Neuronal stem cell (in vitro differentiated cells): ENCODE results near the gene ZBTB8A.

Experiments used
- DNase-seq: peaks from one replicate; pipeline ENCODE4 v3.0.0-alpha.2; 2013; ENCODE audit warnings: low spot score
- H2AFZ ChIP-seq: one replicate; pipeline ENCODE4 v1.6.1; 2013; ENCODE audit warnings: mild to moderate bottlenecking, low read length, inconsistent platforms
- H2AK5ac ChIP-seq: 2 replicates; pipeline ENCODE4 v1.6.1; 2013; ENCODE audit warnings: low read depth, mild to moderate bottlenecking, inconsistent platforms, low read length, moderate library complexity, mixed read lengths
- H2BK120ac ChIP-seq: 2 replicates; pipeline ENCODE4 v1.6.1; 2013; ENCODE audit warnings: low read depth, mild to moderate bottlenecking, inconsistent platforms, low read length, moderate library complexity, mixed read lengths
- H2BK12ac ChIP-seq: one replicate; pipeline ENCODE4 v1.6.1; 2013; ENCODE audit warnings: low read length, inconsistent platforms
- H2BK15ac ChIP-seq: 2 replicates; pipeline ENCODE4 v1.6.1; 2013; ENCODE audit warnings: mild to moderate bottlenecking, low read length, inconsistent platforms, mixed read lengths
- H2BK5ac ChIP-seq: one replicate; pipeline ENCODE4 v1.6.1; 2013; ENCODE audit warnings: inconsistent platforms, mild to moderate bottlenecking, low read length, moderate library complexity
- H3K14ac ChIP-seq: one replicate; pipeline ENCODE4 v1.6.1; 2013; ENCODE audit warnings: low read length, inconsistent platforms
- H3K18ac ChIP-seq: 2 replicates; pipeline ENCODE4 v1.6.1; 2013; ENCODE audit warnings: low read length, inconsistent platforms
- H3K23ac ChIP-seq: 2 replicates; pipeline ENCODE4 v1.6.1; 2013; ENCODE audit warnings: low read depth, mild to moderate bottlenecking, mixed read lengths, low read length, inconsistent platforms; ENCODE audit not compliant: poor library complexity
- H3K27ac ChIP-seq: replicated peaks from 3 replicates; pipeline ENCODE4 v1.5.1; 2013; ENCODE audit warnings: low read length, inconsistent platforms
- H3K27me3 ChIP-seq, 3 experiments: 2 replicates each; pipeline ENCODE4 v1.6.1; 2013; ENCODE audit warnings: low read length in 3 of 3, mild to moderate bottlenecking in 2 of 3, inconsistent platforms in 1 of 3, low read depth in 1 of 3, mixed read lengths in 1 of 3, moderate library complexity in 1 of 3; ENCODE audit not compliant: control insufficient read depth in 3 of 3, insufficient read depth in 3 of 3
- H3K36me3 ChIP-seq, 2 donors: replicated peaks in 1 of 2; 2 replicates each; pipeline ENCODE4 v1.6.1; 2013; ENCODE audit warnings: low read length in 2 of 2; ENCODE audit not compliant: control insufficient read depth in 2 of 2, insufficient read depth in 2 of 2
- H3K4ac ChIP-seq: 2 replicates; pipeline ENCODE4 v1.6.1; 2013; ENCODE audit warnings: inconsistent platforms, mild to moderate bottlenecking, low read length, moderate library complexity
- H3K4me1 ChIP-seq, 2 donors: 1 replicate in 1 of 2; 2 replicates in 1 of 2; pipeline ENCODE4 v1.6.1; 2013; ENCODE audit warnings: low read length in 2 of 2, low read depth in 1 of 2; ENCODE audit not compliant: control insufficient read depth in 2 of 2, insufficient read depth in 1 of 2
- H3K4me2 ChIP-seq: one replicate; pipeline ENCODE4 v1.6.1; 2013; ENCODE audit warnings: mild to moderate bottlenecking, low read length, inconsistent platforms; ENCODE audit not compliant: insufficient read depth, poor library complexity, severe bottlenecking
- H3K4me3 ChIP-seq, 2 donors: 2 replicates each; pipeline ENCODE4 v1.5.1; 2013; ENCODE audit warnings: low read length in 2 of 2, mild to moderate bottlenecking in 2 of 2, inconsistent platforms in 1 of 2, moderate library complexity in 1 of 2
- H3K79me1 ChIP-seq: one replicate; pipeline ENCODE4 v1.6.1; 2013; ENCODE audit warnings: low read depth, mild to moderate bottlenecking, inconsistent platforms, low read length, moderate library complexity
- H3K9ac ChIP-seq: one replicate; pipeline ENCODE4 v1.6.1; 2013; ENCODE audit warnings: mild to moderate bottlenecking, low read depth, low read length, inconsistent platforms; ENCODE audit not compliant: poor library complexity
- H3K9me3 ChIP-seq, 2 donors: replicated peaks in 1 of 2; 2 replicates each; pipeline versions ENCODE3 to v1.6.1; 2013; ENCODE audit warnings: low read length in 2 of 2, mild to moderate bottlenecking in 2 of 2, inconsistent platforms in 1 of 2, low read depth in 1 of 2, mixed read lengths in 1 of 2, moderate library complexity in 1 of 2; ENCODE audit not compliant: control insufficient read depth in 2 of 2, insufficient read depth in 1 of 2
- H4K8ac ChIP-seq: one replicate; pipeline ENCODE4 v1.6.1; 2013; ENCODE audit warnings: low read depth, mild to moderate bottlenecking, inconsistent platforms, low read length, moderate library complexity
- H4K91ac ChIP-seq: one replicate; pipeline ENCODE4 v1.6.1; 2013; ENCODE audit warnings: low read length, low read depth, mild to moderate bottlenecking, inconsistent platforms; ENCODE audit not compliant: poor library complexity
- WGBS, 2 donors: extraction: QIAGEN DNeasy Blood & Tissue Kit; methylation state at CpG; one replicate each; pipeline ENCODE4 v1.1.7; 2013; ENCODE audit warnings: missing lambda C conversion rate in 2 of 2, mixed read lengths in 1 of 2; ENCODE audit not compliant: insufficient read length in 2 of 2, insufficient replicate concordance in 1 of 2; ENCODE audit errors: extremely low coverage in 2 of 2; 5-methylcytosine and 5-hydroxymethylcytosine counted together

Gene ZBTB8A

GRCh38 chr1:32541064-32541566, 1.9 kb downstream of the ZBTB8A start:
- H3K27ac ChIP-seq: no peak overlapping the region
- H3K4me3 ChIP-seq: no peak overlapping the region

GRCh38 chr1:32546611-32547010, 7.4 kb downstream of the ZBTB8A start:
- Histone ChIP-seq H3K9ac (no peak overlapping the region), H3K4me3 (no peak overlapping the region), H2AFZ (no peak overlapping the region), H3K23ac (no peak overlapping the region), H2BK15ac (no peak overlapping the region), H2BK12ac (no peak overlapping the region), H2BK120ac (no peak overlapping the region), H2AK5ac (no peak overlapping the region), H3K9me3 (no peaks in the 10 kb centered on the region), H4K91ac (no peak overlapping the region), H2BK5ac (no peak overlapping the region), H4K8ac (no peak overlapping the region), H3K79me1 (peaks cover 4% of the 10 kb centered on the region), H3K36me3 (peaks cover 0 to 8% of the 10 kb centered on the region in 2 donors), H3K18ac (no peak overlapping the region), H3K27me3 (no peaks in the 10 kb centered on the region), H3K4ac (no peak overlapping the region), H3K27ac (no peak overlapping the region), H3K14ac (no peak overlapping the region), H3K4me2 (no peak overlapping the region), H3K4me1 (no peaks in the 10 kb centered on the region)
- no CpG with 5 or more reads among the region's 4 CpGs for WGBS, 2 donors
- no peak for DNase-seq

More at GRCh38 chr1:32541064-32541566, 1.9 kb downstream of the ZBTB8A start:
- H4K8ac ChIP-seq: no peak overlapping the region
- no peak overlapping the region for H2BK5ac ChIP-seq
- H4K91ac ChIP-seq: no peak overlapping the region
- H3K27me3 ChIP-seq: peaks cover 0 to 2% (median 0%) of the 10 kb centered on the region in 3 experiments
- DNase-seq: no peak
- H2AFZ ChIP-seq: no peak overlapping the region
- no peak overlapping the region for H3K23ac ChIP-seq
- no peak overlapping the region for H3K4ac ChIP-seq
- peaks cover 0 to 11% of the 10 kb centered on the region in 2 donors for H3K36me3 ChIP-seq
- no peak overlapping the region for H3K18ac ChIP-seq
- peaks cover 3 to 11% of the 10 kb centered on the region in 2 donors for H3K4me1 ChIP-seq
- H3K9me3 ChIP-seq: no peaks in the 10 kb centered on the region
- no peak overlapping the region for H3K9ac ChIP-seq
- no CpG with 5 or more reads among the region's 2 CpGs for WGBS, 2 donors
- no peaks in the 10 kb centered on the region for H3K79me1 ChIP-seq
- no peak overlapping the region for H3K14ac ChIP-seq
- no peak overlapping the region for H2AK5ac ChIP-seq
- no peak overlapping the region for H2BK15ac ChIP-seq
- no peak overlapping the region for H3K4me2 ChIP-seq
- H2BK12ac ChIP-seq: no peak overlapping the region
- H2BK120ac ChIP-seq: no peak overlapping the region

- Histone ChIP-seq H3K4ac (no peak overlapping the region), H3K9ac (no peak overlapping the region), H2BK5ac (no peak overlapping the region), H3K4me1 (no peaks in the 10 kb centered on the region), H2BK12ac (no peak overlapping the region), H3K14ac (no peak overlapping the region), H3K27ac (no peak overlapping the region), H2BK120ac (no peak overlapping the region), H3K9me3 (no peaks in the 10 kb centered on the region), H3K4me2 (no peak overlapping the region), H4K8ac (no peak overlapping the region), H3K4me3 (no peak overlapping the region), H2AFZ (no peak overlapping the region), H2AK5ac (no peak overlapping the region), H3K23ac (no peak overlapping the region), H3K36me3 (peaks cover 0 to 11% of the 10 kb centered on the region in 2 donors), H3K79me1 (peaks cover 4% of the 10 kb centered on the region), H4K91ac (no peak overlapping the region), H3K27me3 (no peaks in the 10 kb centered on the region), H3K18ac (no peak overlapping the region), H2BK15ac (no peak overlapping the region)
- WGBS, 2 donors: no CpG with 5 or more reads among the region's 3 CpGs
- DNase-seq: no peak
Measured at GRCh38 chr1:32549616-32550015, 10.4 kb downstream of the ZBTB8A start.

GRCh38 chr1:32554288-32554687, 15.1 kb downstream of the ZBTB8A start:
- Histone ChIP-seq H2BK12ac (no peak overlapping the region), H2AFZ (no peak overlapping the region), H2BK5ac (no peak overlapping the region), H3K23ac (no peak overlapping the region), H3K4me1 (no peaks in the 10 kb centered on the region), H2BK15ac (no peak overlapping the region), H3K27me3 (no peaks in the 10 kb centered on the region), H3K79me1 (peaks cover 2% of the 10 kb centered on the region), H3K27ac (no peak overlapping the region), H3K4ac (no peak overlapping the region), H3K4me3 (no peak overlapping the region), H2BK120ac (no peak overlapping the region), H3K14ac (no peak overlapping the region), H2AK5ac (no peak overlapping the region), H4K8ac (no peak overlapping the region), H3K9ac (no peak overlapping the region), H3K4me2 (no peak overlapping the region), H3K36me3 (peaks cover 2 to 45% of the 10 kb centered on the region in 2 donors), H3K18ac (no peak overlapping the region), H3K9me3 (no peaks in the 10 kb centered on the region), H4K91ac (no peak overlapping the region)
- no peak for DNase-seq
- WGBS, 2 donors: no CpG with 5 or more reads among the region's 3 CpGs
